T-helper 1 cell treated with Interleukin-12 subunit alpha and Interleukin-12 subunit beta and Interleukin-4 antibody, amounts not matched to agents 30 ng/mL and 1 ng/mL, for 36 hours (primary cell): Measurements from ENCODE around the gene ZC3H12C. TPM values are rescaled to one million over a fixed set of nuclear protein-coding genes. Genes with fewer than 3 reads are reported as not detected.

Source experiments
- intact Hi-C: fragments of 100-400 bp; cut with micrococcal nuclease; formaldehyde crosslinking; loops from one replicate; pipeline ENCODE4 v1.15.1; 2024
- total RNA-seq: library from RNA; stranded (reverse); gene quantifications from 2 replicates; pipeline ENCODE4 v1.2.3, GENCODE V29; 2022

ZC3H12C gene
- total RNA-seq, 1 donor from 2014 or later, result 2.8 TPM

DNA sequence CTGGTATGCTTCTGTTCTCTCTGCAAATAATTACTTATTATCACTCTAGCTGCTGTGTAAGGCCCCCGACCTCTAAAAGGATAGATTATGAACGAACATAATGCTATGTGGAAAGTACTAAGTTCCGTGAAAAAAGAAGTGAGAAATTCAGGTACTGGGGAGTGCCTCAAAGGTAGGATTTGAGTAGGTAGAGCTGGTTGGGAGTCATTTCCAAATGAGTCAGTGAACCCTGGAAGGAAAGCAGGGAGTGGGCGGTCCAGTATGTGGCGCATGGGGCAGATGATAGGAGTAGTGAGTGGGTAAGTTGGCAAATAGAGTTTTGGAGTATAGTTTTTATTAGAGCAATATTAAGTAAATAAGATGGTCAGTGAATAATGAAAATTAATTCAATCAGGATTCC, 2.4 kb downstream of the ZC3H12C start:
- intact Hi-C loops, result loop anchor here (10.0 kb wide), 1 partner anchor 619 kb away; the partner anchor contains the start of gene ARHGAP20

GRCh38 chr11:110096496-110096895, 3.3 kb downstream of the ZC3H12C start:
- intact Hi-C loops, result loop anchor here (10.0 kb wide), 1 partner anchor 618 kb away; the partner anchor contains the start of gene ARHGAP20

DNA sequence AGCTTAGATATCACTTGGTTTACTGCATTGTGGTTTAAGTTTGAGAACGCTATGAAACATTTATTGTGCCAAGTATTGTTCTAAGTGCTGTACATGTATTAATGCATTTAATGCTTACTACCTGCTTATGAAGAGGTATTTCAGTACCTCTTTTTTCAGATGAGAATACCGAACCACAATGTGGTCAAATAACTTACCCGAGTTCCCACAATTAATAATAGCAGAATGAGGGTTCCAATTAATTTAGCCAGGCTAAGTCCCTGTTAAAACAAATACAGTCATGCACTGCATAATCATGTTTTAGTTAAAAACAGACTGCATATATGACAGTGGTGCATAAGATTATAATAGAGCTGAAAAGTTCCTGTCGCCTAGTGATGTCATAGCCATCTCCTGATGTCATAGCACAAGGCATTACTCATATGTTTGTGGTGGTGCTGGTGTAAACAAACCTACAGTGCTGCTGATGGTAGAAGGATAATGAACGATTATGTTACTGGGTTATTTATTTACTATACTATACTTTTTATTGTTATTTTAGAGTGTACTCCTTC, 4.3 kb downstream of the ZC3H12C start:
- intact Hi-C loops, result loop anchor here (1.0 to 10.0 kb wide), 2 partner anchors 151 to 617 kb away; partner anchors contain the start of gene ARHGAP20

GRCh38 chr11:110098645-110099044, 5.5 kb downstream of the ZC3H12C start:
- intact Hi-C loops, result loop anchor here (1.0 to 10.0 kb wide), 2 partner anchors 152 to 616 kb away; partner anchors contain the start of gene ARHGAP20

DNA sequence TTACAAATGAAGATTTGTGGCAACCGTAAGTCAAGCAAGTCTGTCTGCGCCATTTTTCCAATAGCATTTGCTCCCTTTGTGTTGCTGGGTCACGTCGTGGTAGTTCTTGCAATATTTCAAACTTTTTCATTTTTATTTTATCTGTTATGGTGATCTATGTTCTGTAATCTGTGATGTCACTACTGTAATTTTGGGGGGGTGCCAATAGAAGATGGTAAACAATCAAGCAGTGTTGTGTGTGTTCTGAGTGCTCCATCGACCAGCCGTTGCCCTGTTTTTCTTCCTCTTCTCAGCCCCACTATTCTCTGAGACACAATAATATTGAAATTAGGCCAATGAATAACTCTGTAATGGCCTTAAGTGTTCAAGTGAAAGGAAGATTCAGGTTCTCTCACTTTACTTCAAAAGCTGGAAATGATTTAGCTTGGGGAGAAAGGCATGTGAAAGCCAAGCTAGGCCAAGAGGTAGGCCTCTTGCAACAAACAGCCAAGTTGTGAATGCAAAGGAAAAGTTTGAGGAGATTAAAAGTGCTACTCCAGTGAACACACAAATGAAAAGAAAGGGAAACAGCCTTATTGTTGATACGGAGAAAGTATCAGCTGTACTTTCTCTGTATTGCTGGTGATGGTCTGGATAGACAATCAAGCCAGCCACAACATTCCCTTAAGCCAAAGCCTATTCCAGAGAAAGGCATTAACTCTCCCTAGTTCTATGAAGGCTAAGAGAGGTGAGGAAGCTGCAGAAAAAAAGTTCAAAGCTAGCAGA, 7.5 kb downstream of the ZC3H12C start:
- intact Hi-C loops, result no loop called here

- intact Hi-C loops, result no loop called here
Observed at GRCh38 chr11:110106713-110107274, 13.6 kb downstream of the ZC3H12C start.

DNA sequence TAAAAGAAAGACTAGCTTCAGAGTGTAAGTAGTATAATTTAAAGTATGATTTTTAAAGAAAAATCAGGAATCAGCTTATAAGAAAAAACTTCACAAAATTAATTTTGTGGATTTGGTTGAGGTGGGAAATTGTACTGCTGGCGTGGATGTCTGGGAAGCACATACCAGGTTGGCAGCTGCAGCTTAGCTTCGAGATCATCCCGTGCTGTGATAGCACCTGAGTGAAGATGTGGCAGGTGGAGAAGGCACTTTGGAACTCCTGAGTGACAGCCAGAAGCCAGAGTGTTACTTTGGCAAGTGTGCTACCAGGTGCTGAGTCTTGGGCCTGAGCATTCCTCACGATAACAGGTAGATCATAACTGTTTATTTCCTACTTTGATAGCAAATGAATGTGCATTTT, 17.7 kb downstream of the ZC3H12C start:
- intact Hi-C loops, result no loop called here

- intact Hi-C loops, result no loop called here
Observed at GRCh38 chr11:110112457-110112856, 19.3 kb downstream of the ZC3H12C start.

- intact Hi-C loops, result no loop called here
Observed at GRCh38 chr11:110113505-110113904, 20.3 kb downstream of the ZC3H12C start.

GRCh38 chr11:110113973-110114372, 20.8 kb downstream of the ZC3H12C start:
- intact Hi-C loops, result no loop called here

GRCh38 chr11:110119317-110119716, 26.1 kb downstream of the ZC3H12C start:
- intact Hi-C loops, result no loop called here

- intact Hi-C loops, result no loop called here
Observed at GRCh38 chr11:110121204-110121603, 28.0 kb downstream of the ZC3H12C start.

DNA sequence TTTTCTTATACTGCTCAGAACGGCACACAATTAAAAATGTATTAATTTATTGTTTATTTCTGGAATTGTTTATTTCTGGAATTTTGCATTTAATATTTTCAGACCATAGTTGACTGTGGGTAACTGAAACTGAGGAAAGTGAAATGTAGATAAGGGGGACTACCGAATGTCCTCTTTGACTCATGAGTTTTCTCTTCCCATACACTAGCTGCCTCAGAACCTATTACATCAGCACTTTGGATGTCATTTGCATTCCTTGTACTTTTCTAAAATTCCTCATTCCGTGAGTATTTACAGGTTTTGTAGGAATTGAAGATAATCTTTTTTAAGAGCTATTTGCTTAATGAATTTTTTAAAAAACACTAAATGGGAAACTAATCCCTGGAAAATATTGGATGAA, 29.8 kb downstream of the ZC3H12C start:
- intact Hi-C loops, result no loop called here

DNA sequence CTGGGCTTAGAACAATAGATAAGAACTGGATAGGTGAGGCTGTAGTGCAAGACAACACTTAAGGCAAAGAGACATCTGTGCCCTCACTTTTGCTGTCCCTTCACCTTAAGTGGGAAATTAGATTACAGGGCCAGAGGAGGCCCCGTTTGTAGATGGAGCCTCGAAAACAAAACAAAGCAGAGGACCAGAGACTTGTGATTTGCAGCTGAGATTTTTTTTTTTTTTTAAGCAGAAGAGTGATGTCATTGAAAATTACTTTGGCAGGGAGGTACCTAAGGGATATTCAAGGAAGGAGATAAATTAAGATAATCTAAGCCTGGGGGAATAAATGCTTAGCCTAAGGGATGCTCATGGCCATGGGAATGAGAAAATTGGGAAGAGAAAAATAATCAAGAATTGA, 31.4 kb downstream of the ZC3H12C start:
- intact Hi-C loops, result no loop called here

DNA sequence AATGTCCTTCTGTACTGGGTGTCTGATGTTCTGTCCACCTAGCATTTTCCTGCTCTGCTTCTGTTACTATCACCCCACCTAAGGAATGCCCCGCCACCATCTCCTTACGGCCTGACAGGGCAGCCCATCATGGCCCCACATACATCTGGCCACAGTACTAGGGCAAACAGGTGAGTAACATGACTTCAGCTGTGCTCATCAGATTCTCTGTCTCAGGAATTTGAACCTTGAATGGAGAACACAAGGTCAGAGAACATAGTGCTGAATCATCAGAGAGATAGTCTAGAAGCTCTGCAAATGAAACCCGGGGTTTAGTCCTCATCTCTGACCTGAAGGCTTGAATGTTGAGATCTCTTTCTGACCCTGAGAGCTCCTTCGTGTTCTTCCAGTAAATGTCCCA, 32.4 kb downstream of the ZC3H12C start:
- intact Hi-C loops, result no loop called here

DNA sequence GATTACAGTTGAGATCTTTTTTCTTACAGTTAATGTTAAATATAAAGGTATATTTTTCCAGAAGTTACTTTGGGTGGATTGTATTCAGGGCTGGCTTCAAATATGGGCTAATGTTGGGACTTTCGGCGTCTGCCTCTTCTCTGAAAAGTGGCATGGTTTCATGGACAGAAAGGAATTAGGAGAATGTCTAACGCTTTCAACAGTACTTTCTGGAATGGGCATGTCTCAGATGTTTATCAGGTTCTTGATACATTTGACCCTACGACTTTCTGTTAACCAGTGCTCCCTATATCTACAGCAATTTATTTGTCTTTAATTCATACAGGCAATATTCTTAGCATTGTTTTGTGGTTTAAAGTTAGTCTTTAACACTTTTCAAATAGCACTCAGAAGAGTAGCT, 33.7 kb downstream of the ZC3H12C start:
- intact Hi-C loops, result no loop called here

- intact Hi-C loops, result no loop called here
Observed at GRCh38 chr11:110128161-110128560, 35.0 kb downstream of the ZC3H12C start.

- intact Hi-C loops, result no loop called here
Observed at GRCh38 chr11:110130642-110131238, 37.5 kb downstream of the ZC3H12C start.

DNA sequence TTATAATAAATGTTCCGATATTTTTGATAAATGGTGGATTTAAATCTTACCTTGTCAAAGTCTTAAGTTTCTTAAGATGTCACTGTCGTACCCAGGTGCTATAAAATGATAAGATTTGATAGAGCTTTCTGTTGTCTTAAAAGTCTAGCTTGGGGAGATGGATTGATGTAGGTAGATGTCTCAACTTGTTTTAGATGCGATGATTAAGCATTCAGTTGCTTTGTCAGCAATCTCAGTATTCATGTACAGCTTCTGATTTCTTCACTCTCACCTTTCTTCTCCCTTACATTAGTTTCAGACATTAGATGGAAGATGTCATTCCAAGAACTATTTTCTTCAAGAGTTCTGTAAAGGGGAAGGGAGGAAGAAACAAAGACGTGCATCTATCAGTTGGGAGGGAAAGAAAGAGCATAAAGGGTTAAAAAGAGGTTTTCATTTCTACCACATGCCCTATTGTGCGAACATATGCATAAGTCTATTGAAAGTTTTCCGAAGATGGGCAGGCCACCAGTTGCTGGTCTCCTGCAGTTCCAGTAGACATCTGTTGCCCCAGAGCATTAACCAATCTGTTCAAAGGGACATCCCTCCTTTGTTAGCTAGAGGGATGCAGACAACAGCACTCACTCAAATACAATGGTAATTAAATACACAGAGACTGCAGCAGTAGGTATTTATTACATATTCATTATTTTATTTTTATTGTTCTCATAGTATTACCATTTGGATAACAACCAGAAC, 38.4 kb downstream of the ZC3H12C start:
- intact Hi-C loops, result no loop called here

DNA sequence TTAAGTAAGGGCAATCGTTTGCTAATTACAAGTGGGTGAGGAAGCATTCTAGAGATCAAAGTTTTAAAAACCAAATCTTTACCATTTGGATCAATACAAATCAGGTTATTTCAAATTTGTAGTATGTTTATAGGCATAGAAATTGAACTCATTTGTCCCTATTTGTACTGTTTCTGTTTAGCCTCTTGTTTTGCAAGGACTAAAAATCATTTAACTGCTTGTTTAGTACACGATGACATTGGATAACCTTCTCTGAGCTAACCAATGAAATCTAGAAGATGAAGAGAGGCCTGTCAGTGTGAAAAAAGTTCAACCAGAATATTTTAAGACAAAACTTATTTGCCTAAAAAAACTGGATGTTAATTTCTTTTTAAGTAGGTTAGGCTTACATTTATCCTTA, 40.0 kb downstream of the ZC3H12C start:
- intact Hi-C loops, result no loop called here

GRCh38 chr11:110134110-110134509, 40.9 kb downstream of the ZC3H12C start:
- intact Hi-C loops, result no loop called here
